A549 (cell line): ENCODE measurements around the gene DTNA.

Source experiments
- BHLHE40 ChIP-seq: IDR thresholded peaks from 2 replicates; pipeline ENCODE4 v1.6.1; 2012; ENCODE audit warnings: low read depth, low read length, inconsistent platforms
- CEBPB ChIP-seq, 2 experiments: fragments of >200 bp in 1 of 2; sonication (Bioruptor Twin) in 1 of 2; formaldehyde crosslinking in 1 of 2; IDR thresholded peaks; 2 replicates each; pipeline ENCODE4 v1.6.1; 2012 to 2016
- FOXS1 ChIP-seq: fragments of 250-450 bp; sonication (Bioruptor Pico); IDR thresholded peaks from 2 replicates; pipeline ENCODE4 v1.5.0; 2020; ENCODE audit warnings: mild to moderate bottlenecking, moderate library complexity
- GATA3 ChIP-seq: IDR thresholded peaks from 2 replicates; pipeline ENCODE4 v1.6.1; 2012; ENCODE audit warnings: borderline replicate concordance
- KDM5A ChIP-seq: fragments of 200-600 bp; sonication (generic); IDR thresholded peaks from 2 replicates; pipeline ENCODE4 v1.6.1; 2016; ENCODE audit warnings: antibody characterized with exemption, mild to moderate bottlenecking
- PHF8 ChIP-seq: fragments of 200-600 bp; sonication (generic); IDR thresholded peaks from 2 replicates; pipeline ENCODE4 v1.6.1; 2016; ENCODE audit warnings: low read depth, mild to moderate bottlenecking, antibody characterized with exemption, moderate library complexity, borderline replicate concordance
- RCOR1 ChIP-seq: fragments of 150-350 bp; IDR thresholded peaks from 2 replicates; pipeline ENCODE4 v1.6.1; 2014; ENCODE audit warnings: antibody characterized with exemption, low read length, low read depth
- SREBF2 ChIP-seq: fragments of 450-650 bp; IDR thresholded peaks from 2 replicates; pipeline ENCODE4 v1.6.1; 2014; ENCODE audit warnings: mild to moderate bottlenecking, moderate library complexity
- TF ChIP-seq, protein P1 (sequence below): fragments of >200 bp; sonication (Bioruptor Twin); formaldehyde crosslinking; IDR thresholded peaks from 3 replicates; pipeline ENCODE4 v1.5.1; 2016

DNA sequence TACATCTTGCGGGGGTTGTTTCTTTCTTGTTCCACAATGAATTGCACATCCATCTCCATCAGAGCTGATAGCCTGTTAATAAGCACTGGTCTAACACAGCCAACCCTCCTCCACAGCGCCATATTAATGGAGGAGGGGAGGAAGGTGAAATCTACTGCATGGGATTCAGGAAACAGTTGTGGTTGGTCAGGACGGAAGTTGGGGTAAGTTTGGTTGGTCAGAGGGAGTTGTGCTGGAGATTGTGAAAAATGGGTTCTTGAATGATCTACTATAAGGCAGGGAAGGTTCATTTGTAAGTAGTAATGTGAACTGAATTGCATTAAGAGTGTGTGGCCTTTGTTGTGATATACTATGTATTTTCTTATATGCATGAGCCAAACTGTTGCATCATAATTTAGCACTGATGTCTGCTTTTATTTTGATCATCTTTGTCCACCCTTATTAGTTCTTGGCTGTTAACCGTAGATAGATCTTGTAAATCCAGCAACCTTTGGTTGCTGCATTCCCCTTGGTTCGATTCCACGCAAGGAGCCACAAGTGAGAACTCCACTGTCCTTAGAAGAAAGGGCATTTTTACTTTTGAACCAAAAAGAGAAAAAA lies 180.5 kb downstream of the DTNA start:
- TF ChIP-seq BHLHE40, result no peak
- no peak for TF ChIP-seq CEBPB (IDR thresholded peaks at IDR 0.05)
- TF ChIP-seq FOXS1 (CRISPR knock-in tag), result no peak
- TF ChIP-seq GATA3, result no peak
- TF ChIP-seq, protein P1, sequence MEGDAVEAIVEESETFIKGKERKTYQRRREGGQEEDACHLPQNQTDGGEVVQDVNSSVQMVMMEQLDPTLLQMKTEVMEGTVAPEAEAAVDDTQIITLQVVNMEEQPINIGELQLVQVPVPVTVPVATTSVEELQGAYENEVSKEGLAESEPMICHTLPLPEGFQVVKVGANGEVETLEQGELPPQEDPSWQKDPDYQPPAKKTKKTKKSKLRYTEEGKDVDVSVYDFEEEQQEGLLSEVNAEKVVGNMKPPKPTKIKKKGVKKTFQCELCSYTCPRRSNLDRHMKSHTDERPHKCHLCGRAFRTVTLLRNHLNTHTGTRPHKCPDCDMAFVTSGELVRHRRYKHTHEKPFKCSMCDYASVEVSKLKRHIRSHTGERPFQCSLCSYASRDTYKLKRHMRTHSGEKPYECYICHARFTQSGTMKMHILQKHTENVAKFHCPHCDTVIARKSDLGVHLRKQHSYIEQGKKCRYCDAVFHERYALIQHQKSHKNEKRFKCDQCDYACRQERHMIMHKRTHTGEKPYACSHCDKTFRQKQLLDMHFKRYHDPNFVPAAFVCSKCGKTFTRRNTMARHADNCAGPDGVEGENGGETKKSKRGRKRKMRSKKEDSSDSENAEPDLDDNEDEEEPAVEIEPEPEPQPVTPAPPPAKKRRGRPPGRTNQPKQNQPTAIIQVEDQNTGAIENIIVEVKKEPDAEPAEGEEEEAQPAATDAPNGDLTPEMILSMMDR, result no peak
- no peak for TF ChIP-seq KDM5A
- TF ChIP-seq RCOR1, result no peak
- TF ChIP-seq PHF8, result no peak
- TF ChIP-seq SREBF2, result no peak
